ENCODE data around the gene PLXNA4.

Gene PLXNA4

GRCh38 chr7:132376361-132377013, 199.8 kb downstream of the PLXNA4 start:
- no peak overlapping the region for H3K4me3 ChIP-seq (ENCODE audit: low read depth, low read length)

GRCh38 chr7:132373879-132374278, 202.4 kb downstream of the PLXNA4 start:
- no peak overlapping the region for H3K4me3 ChIP-seq (ENCODE audit: low read depth, low read length)
- no peak for TF ChIP-seq CTCF (IDR thresholded peaks at IDR 0.05; ENCODE audit: low read depth, low read length)

More at GRCh38 chr7:132376361-132377013, 199.8 kb downstream of the PLXNA4 start:
- no peak for TF ChIP-seq CTCF (IDR thresholded peaks at IDR 0.05; ENCODE audit: low read depth, low read length)

- H3K4me3 ChIP-seq (ENCODE audit: low read depth, low read length), result no peak overlapping the region
- no peak for TF ChIP-seq CTCF (IDR thresholded peaks at IDR 0.05; ENCODE audit: low read depth, low read length)
Measured at GRCh38 chr7:132373041-132373440, 203.2 kb downstream of the PLXNA4 start.

- H3K4me3 ChIP-seq (ENCODE audit: low read depth, low read length), result no peak overlapping the region
- no peak for TF ChIP-seq CTCF (IDR thresholded peaks at IDR 0.05; ENCODE audit: low read depth, low read length)
Measured at GRCh38 chr7:132371948-132372347, 204.3 kb downstream of the PLXNA4 start.

- TF ChIP-seq CTCF (IDR thresholded peaks at IDR 0.05; ENCODE audit: low read depth, low read length), result no peak
- no peak overlapping the region for H3K4me3 ChIP-seq (ENCODE audit: low read depth, low read length)
Measured at GRCh38 chr7:132368246-132368900, 207.9 kb downstream of the PLXNA4 start.

- no peak for TF ChIP-seq CTCF (IDR thresholded peaks at IDR 0.05; ENCODE audit: low read depth, low read length)
- H3K4me3 ChIP-seq (ENCODE audit: low read depth, low read length), result no peak overlapping the region
Measured at GRCh38 chr7:132367795-132368194, 208.5 kb downstream of the PLXNA4 start.

GRCh38 chr7:132367004-132367403, 209.3 kb downstream of the PLXNA4 start:
- no peak overlapping the region for H3K4me3 ChIP-seq (ENCODE audit: low read depth, low read length)
- no peak for TF ChIP-seq CTCF (IDR thresholded peaks at IDR 0.05; ENCODE audit: low read depth, low read length)

All from WI38 (cell line).